GM23338 (cell line): ENCODE data around the gene PBX3. TPM values are rescaled to one million over a fixed set of nuclear protein-coding genes. Genes with fewer than 3 reads are reported as not detected.

Experiments used
- ATAC-seq: fragments of 200-7000 bp; cut with Tn5 transposase; 3 replicates; pipeline ENCODE4 v1.9.1; 2020
- DNase-seq: peaks from one replicate; pipeline ENCODE4 v3.0.0-alpha.2; 2015; ENCODE audit warnings: low spot score
- H2AFZ ChIP-seq: fragments of 200-600 bp; sonication (generic); 2 replicates; pipeline ENCODE4 v1.8.0; 2016; ENCODE audit warnings: antibody characterized with exemption, mild to moderate bottlenecking, moderate library complexity
- H3F3A ChIP-seq: fragments of 200-600 bp; sonication (generic); replicated peaks from 2 replicates; pipeline ENCODE4 v1.8.0; 2017; ENCODE audit warnings: antibody characterized with exemption, mixed run types, low read depth
- H3K27ac ChIP-seq: fragments of 200-600 bp; sonication (generic); 2 replicates; pipeline ENCODE4 v1.6.1; 2016; ENCODE audit warnings: low read depth
- H3K27me3 ChIP-seq: fragments of 200-600 bp; sonication (generic); 2 replicates; pipeline ENCODE4 v1.8.0; 2016; ENCODE audit warnings: mild to moderate bottlenecking, mixed run types, moderate library complexity; ENCODE audit not compliant: insufficient read depth
- H3K36me3 ChIP-seq: fragments of 200-600 bp; sonication (generic); 2 replicates; pipeline ENCODE4 v1.8.0; 2016; ENCODE audit warnings: mild to moderate bottlenecking; ENCODE audit not compliant: insufficient read depth
- H3K4me1 ChIP-seq: fragments of 200-600 bp; sonication (generic); 2 replicates; pipeline ENCODE4 v1.8.0; 2016; ENCODE audit warnings: mild to moderate bottlenecking, moderate library complexity; ENCODE audit not compliant: insufficient read depth
- H3K4me2 ChIP-seq: fragments of 200-600 bp; sonication (generic); 2 replicates; pipeline ENCODE4 v1.7.1; 2017; ENCODE audit warnings: mixed run types
- H3K4me3 ChIP-seq: fragments of 200-600 bp; sonication (generic); 2 replicates; pipeline ENCODE4 v1.6.1; 2016; ENCODE audit warnings: mixed run types
- H3K79me2 ChIP-seq: fragments of 200-600 bp; sonication (generic); replicated peaks from 2 replicates; pipeline ENCODE4 v1.8.0; 2017; ENCODE audit warnings: mild to moderate bottlenecking; ENCODE audit not compliant: insufficient read depth
- H3K9me2 ChIP-seq: fragments of 200-600 bp; sonication (generic); 2 replicates; pipeline ENCODE4 v1.8.0; 2017; ENCODE audit not compliant: insufficient read depth
- H4K20me1 ChIP-seq: fragments of 200-600 bp; sonication (generic); replicated peaks from 2 replicates; pipeline ENCODE4 v1.8.0; 2017; ENCODE audit warnings: mild to moderate bottlenecking; ENCODE audit not compliant: insufficient read depth
- H3K27ac Mint-ChIP-seq: 2 replicates; pipeline ENCODE4 v1.8.0; 2020; ENCODE audit warnings: inconsistent platforms, mild to moderate bottlenecking, moderate library complexity, mixed read lengths
- H3K27me3 Mint-ChIP-seq: 3 replicates; pipeline ENCODE4 v1.8.0; 2022; ENCODE audit warnings: low read depth, mild to moderate bottlenecking, moderate library complexity, mixed read lengths, inconsistent platforms; ENCODE audit not compliant: insufficient read depth, poor library complexity
- H3K36me3 Mint-ChIP-seq: 3 replicates; pipeline ENCODE4 v1.8.0; 2021; ENCODE audit warnings: low read depth, mild to moderate bottlenecking, inconsistent platforms, moderate library complexity, mixed read lengths
- H3K4me1 Mint-ChIP-seq: 3 replicates; pipeline ENCODE4 v1.8.0; 2020; ENCODE audit warnings: mild to moderate bottlenecking, inconsistent platforms, mixed read lengths
- H3K4me3 Mint-ChIP-seq: 3 replicates; pipeline ENCODE4 v1.8.0; 2021; ENCODE audit warnings: moderate library complexity, mild to moderate bottlenecking, inconsistent platforms, mixed read lengths
- H3K9me3 Mint-ChIP-seq: 3 replicates; pipeline ENCODE4 v1.8.0; 2020; ENCODE audit warnings: moderate library complexity, mild to moderate bottlenecking, inconsistent platforms, mixed read lengths
- CREB1 ChIP-seq: fragments of 250-450 bp; sonication (Bioruptor Pico); IDR thresholded peaks from 2 replicates; pipeline ENCODE4 v1.5.0; 2020; ENCODE audit warnings: low read depth, mild to moderate bottlenecking, moderate library complexity
- EZH2 ChIP-seq: fragments of 200-600 bp; sonication (generic); IDR thresholded peaks from one replicate; pipeline ENCODE4 v1.8.0; 2017; ENCODE audit warnings: antibody characterized with exemption, mild to moderate bottlenecking, low read depth; ENCODE audit not compliant: unreplicated experiment
- EZH2phosphoT487 ChIP-seq: fragments of 200-600 bp; sonication (generic); IDR thresholded peaks from one replicate; pipeline ENCODE4 v1.8.1; 2018; ENCODE audit warnings: antibody characterized with exemption; ENCODE audit not compliant: unreplicated experiment
- JUNB ChIP-seq: IDR thresholded peaks from one replicate; pipeline ENCODE4 v1.6.1; 2016; ENCODE audit warnings: antibody characterized with exemption; ENCODE audit not compliant: unreplicated experiment
- NANOG ChIP-seq: IDR thresholded peaks from 2 replicates; pipeline ENCODE4 v1.6.1; 2016; ENCODE audit warnings: antibody characterized with exemption, borderline replicate concordance
- POLR2AphosphoS5 ChIP-seq: IDR thresholded peaks from 2 replicates; pipeline ENCODE4 v1.6.1; 2016; ENCODE audit warnings: antibody characterized with exemption, low read depth
- ZNF114 ChIP-seq: fragments of 250-450 bp; sonication (Bioruptor Pico); IDR thresholded peaks from 2 replicates; pipeline ENCODE4 v1.5.0; 2020; ENCODE audit warnings: mild to moderate bottlenecking, moderate library complexity
- ZNF331 ChIP-seq: fragments of 250-450 bp; sonication (Bioruptor Pico); IDR thresholded peaks from 2 replicates; pipeline ENCODE4 v1.5.0; 2020; ENCODE audit warnings: low read depth, mild to moderate bottlenecking, moderate library complexity
- polyA plus RNA-seq: library from polyadenylated mRNA; unstranded; fragments of >200 nt; fragmentation: Nextera tagmentation; extraction: Ambion mirVana; gene quantifications from 2 replicates; pipeline ENCODE4 v1.2.1, GENCODE V29; 2016
- total RNA-seq: library from RNA; depleted of rRNA; stranded (reverse); fragments of >200 nt; shearing (Covaris generic); gene quantifications from 2 replicates; pipeline ENCODE4 v1.2.3, GENCODE V29; 2014
- TF ChIP-seq, protein P1 (sequence below): IDR thresholded peaks from one replicate; pipeline ENCODE4 v1.6.1; 2018; ENCODE audit warnings: antibody characterized with exemption; ENCODE audit not compliant: unreplicated experiment
- TF ChIP-seq, protein P2 (sequence below), 2 experiments: fragments of 200-600 bp in 1 of 2; sonication (generic) in 1 of 2; conservative IDR thresholded peaks; 2 replicates each; pipeline versions ENCODE4 v1.5.1 to v1.6.1; 2016 to 2017; ENCODE audit warnings: antibody characterized with exemption in 2 of 2, low read depth in 2 of 2, mild to moderate bottlenecking in 2 of 2, moderate library complexity in 1 of 2
- TF ChIP-seq, protein P3 (sequence below): IDR thresholded peaks from 2 replicates; pipeline ENCODE4 v1.6.1; 2016; ENCODE audit warnings: antibody characterized with exemption

Gene PBX3
- total and polyA plus RNA-seq, 2 experiments from 2014 or later, result 28.9 to 50.5 TPM

DNA sequence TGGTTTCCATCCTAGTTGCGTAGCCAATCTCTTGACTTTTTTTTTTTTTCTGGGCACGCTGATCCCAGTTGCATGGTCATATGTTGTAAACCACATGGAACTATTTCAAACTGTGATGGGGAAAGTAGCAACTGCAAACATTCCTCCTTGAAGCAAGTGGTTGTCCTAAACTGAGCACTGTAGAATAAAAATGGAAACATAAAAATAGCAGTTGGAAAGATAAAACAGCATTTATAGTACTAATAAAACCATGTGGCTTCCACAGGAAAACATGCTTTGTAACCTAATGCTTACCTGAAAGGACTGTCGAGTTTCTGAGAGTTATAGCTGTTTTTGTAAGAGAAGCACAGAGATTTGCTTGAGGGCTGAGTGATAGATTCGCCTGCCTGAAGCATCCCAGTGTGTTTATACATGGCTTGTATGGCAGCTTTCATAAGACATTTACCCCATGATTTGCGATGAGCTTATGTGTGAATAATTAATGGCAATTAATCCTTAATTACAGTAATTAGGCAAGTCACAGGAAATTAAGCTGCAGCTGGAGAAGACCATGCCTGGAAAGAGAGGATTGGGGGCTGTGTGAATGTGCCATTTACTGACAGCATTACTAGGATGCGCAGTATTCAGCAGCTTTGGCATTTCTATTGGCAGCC, 136.5 kb downstream of the PBX3 start:
- H4K20me1 ChIP-seq, result peaks cover 7% of the 10 kb centered on the region; the same call in 1 of the 2 replicates
- ATAC-seq (no peak), DNase-seq (no peak)
- H3K27ac Mint-ChIP-seq, result peak overlapping the region; percentile 18; the same call in 1 of the 2 replicates
- no peaks in the 10 kb centered on the region for H3K36me3 ChIP-seq
- peaks cover 64% of the 10 kb centered on the region for H3K4me1 ChIP-seq
- no peak overlapping the region for H2AFZ ChIP-seq
- H3K9me3 Mint-ChIP-seq, result no peaks in the 10 kb centered on the region
- no peak overlapping the region for H3K4me3 Mint-ChIP-seq
- no peaks in the 10 kb centered on the region for H3K36me3 Mint-ChIP-seq
- peaks cover 3% of the 10 kb centered on the region; the same call in 1 of the 2 replicates for H3K27me3 ChIP-seq
- H3F3A ChIP-seq, result no peaks in the 10 kb centered on the region
- TF ChIP-seq, protein P1, sequence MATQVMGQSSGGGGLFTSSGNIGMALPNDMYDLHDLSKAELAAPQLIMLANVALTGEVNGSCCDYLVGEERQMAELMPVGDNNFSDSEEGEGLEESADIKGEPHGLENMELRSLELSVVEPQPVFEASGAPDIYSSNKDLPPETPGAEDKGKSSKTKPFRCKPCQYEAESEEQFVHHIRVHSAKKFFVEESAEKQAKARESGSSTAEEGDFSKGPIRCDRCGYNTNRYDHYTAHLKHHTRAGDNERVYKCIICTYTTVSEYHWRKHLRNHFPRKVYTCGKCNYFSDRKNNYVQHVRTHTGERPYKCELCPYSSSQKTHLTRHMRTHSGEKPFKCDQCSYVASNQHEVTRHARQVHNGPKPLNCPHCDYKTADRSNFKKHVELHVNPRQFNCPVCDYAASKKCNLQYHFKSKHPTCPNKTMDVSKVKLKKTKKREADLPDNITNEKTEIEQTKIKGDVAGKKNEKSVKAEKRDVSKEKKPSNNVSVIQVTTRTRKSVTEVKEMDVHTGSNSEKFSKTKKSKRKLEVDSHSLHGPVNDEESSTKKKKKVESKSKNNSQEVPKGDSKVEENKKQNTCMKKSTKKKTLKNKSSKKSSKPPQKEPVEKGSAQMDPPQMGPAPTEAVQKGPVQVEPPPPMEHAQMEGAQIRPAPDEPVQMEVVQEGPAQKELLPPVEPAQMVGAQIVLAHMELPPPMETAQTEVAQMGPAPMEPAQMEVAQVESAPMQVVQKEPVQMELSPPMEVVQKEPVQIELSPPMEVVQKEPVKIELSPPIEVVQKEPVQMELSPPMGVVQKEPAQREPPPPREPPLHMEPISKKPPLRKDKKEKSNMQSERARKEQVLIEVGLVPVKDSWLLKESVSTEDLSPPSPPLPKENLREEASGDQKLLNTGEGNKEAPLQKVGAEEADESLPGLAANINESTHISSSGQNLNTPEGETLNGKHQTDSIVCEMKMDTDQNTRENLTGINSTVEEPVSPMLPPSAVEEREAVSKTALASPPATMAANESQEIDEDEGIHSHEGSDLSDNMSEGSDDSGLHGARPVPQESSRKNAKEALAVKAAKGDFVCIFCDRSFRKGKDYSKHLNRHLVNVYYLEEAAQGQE, result no peak
- H3K79me2 ChIP-seq, result peaks cover 83% of the 10 kb centered on the region
- peaks cover 59% of the 10 kb centered on the region for H3K4me1 Mint-ChIP-seq
- H3K27me3 Mint-ChIP-seq, result peaks cover 2% of the 10 kb centered on the region
- no peak overlapping the region for H3K4me2 ChIP-seq
- no peak overlapping the region for H3K4me3 ChIP-seq
- no peaks in the 10 kb centered on the region for H3K9me2 ChIP-seq
- no peak overlapping the region; the same call in 1 of the 2 replicates for H3K27ac ChIP-seq

DNA sequence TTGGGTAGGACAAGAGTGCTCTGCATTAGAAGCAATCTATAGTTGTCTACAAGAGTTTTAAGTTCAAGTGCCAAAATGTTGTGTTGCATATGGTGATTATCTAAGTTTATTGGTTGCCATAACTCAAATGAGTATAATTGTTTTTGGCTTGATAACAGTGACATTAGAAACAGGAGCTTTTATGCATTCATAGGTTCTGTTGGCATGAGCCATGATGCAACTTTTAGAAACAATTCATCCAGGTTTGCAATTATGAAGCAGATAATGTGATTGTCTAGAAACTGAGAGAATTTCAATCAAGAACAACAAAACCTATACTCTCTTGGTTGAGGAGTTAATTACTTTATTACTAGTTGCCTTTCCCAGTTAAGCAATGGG, 137.0 kb downstream of the PBX3 start:
- Histone ChIP-seq H3K27ac (no peak overlapping the region), H4K20me1 (peaks cover 7% of the 10 kb centered on the region; the same call in 1 of the 2 replicates), H3K4me3 (no peak overlapping the region), H3F3A (no peaks in the 10 kb centered on the region), H2AFZ (no peak overlapping the region), H3K27me3 (peaks cover 8% of the 10 kb centered on the region; the same call in 1 of the 2 replicates), H3K9me2 (no peaks in the 10 kb centered on the region), H3K79me2 (peaks cover 82% of the 10 kb centered on the region), H3K4me1 (peaks cover 65% of the 10 kb centered on the region), H3K36me3 (no peaks in the 10 kb centered on the region), H3K4me2 (no peak overlapping the region)
- Mint-ChIP-seq H3K4me1 (peaks cover 63% of the 10 kb centered on the region), H3K27ac (no peak overlapping the region), H3K4me3 (no peak overlapping the region), H3K9me3 (no peaks in the 10 kb centered on the region), H3K36me3 (no peaks in the 10 kb centered on the region), H3K27me3 (peaks cover 6% of the 10 kb centered on the region)
- no peak for DNase-seq
- ATAC-seq, result no peak
- TF ChIP-seq, protein P1, result no peak
- TF ChIP-seq NANOG (no peak), ZNF114 (CRISPR knock-in tag) (no peak), EZH2phosphoT487 (no peak), ZNF331 (no peak), JUNB (no peak), EZH2 (no peak), CREB1 (no peak), POLR2AphosphoS5 (no peak)
- TF ChIP-seq, protein P2, sequence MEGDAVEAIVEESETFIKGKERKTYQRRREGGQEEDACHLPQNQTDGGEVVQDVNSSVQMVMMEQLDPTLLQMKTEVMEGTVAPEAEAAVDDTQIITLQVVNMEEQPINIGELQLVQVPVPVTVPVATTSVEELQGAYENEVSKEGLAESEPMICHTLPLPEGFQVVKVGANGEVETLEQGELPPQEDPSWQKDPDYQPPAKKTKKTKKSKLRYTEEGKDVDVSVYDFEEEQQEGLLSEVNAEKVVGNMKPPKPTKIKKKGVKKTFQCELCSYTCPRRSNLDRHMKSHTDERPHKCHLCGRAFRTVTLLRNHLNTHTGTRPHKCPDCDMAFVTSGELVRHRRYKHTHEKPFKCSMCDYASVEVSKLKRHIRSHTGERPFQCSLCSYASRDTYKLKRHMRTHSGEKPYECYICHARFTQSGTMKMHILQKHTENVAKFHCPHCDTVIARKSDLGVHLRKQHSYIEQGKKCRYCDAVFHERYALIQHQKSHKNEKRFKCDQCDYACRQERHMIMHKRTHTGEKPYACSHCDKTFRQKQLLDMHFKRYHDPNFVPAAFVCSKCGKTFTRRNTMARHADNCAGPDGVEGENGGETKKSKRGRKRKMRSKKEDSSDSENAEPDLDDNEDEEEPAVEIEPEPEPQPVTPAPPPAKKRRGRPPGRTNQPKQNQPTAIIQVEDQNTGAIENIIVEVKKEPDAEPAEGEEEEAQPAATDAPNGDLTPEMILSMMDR (conservative IDR thresholded peaks at IDR 0.05; ENCODE audit: low read depth in 2 of 2), result no peak
- TF ChIP-seq, protein P3, sequence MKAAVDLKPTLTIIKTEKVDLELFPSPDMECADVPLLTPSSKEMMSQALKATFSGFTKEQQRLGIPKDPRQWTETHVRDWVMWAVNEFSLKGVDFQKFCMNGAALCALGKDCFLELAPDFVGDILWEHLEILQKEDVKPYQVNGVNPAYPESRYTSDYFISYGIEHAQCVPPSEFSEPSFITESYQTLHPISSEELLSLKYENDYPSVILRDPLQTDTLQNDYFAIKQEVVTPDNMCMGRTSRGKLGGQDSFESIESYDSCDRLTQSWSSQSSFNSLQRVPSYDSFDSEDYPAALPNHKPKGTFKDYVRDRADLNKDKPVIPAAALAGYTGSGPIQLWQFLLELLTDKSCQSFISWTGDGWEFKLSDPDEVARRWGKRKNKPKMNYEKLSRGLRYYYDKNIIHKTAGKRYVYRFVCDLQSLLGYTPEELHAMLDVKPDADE, result no peak
